Measurements from ENCODE around the gene MBD6.
A peak's percentile ranks its signal among the peaks of the same experiment; 100 is the strongest.
"Not testable (repeated sequence)": the region's sequence is repeated elsewhere in the genome, so short reads cannot be mapped to it uniquely, and the experiment has no call there.

Gene MBD6

GRCh38 chr12:57516617-57517153, 5.9 kb upstream of the MBD6 start:
- Histone ChIP-seq H3K27ac (replicated peaks) (no peak overlapping the region), H3K27me3 (ENCODE audit: insufficient read depth, poor library complexity, severe bottlenecking) (no peaks in the 10 kb centered on the region), H3K4me3 (replicated peaks; ENCODE audit: insufficient read depth, low read length) (no peak overlapping the region)
- TF ChIP-seq POLR2AphosphoS5 (IDR thresholded peaks at IDR 0.05; ENCODE audit: low read depth) (no peak; the same call in 1 of the 2 replicates), SPI1 (IDR thresholded peaks at IDR 0.05; ENCODE audit: borderline replicate concordance, low read depth) (no peak), REST (IDR thresholded peaks at IDR 0.05; ENCODE audit: insufficient replicate concordance, low read depth) (no peak), CTCF (IDR thresholded peaks at IDR 0.05; ENCODE audit: insufficient read depth, low read length) (no peak), GABPA (IDR thresholded peaks at IDR 0.05; ENCODE audit: low read depth) (no peak)
- no peak for DNase-seq (ENCODE audit: low read depth in 1 of 2, low spot score in 1 of 2)

GRCh38 chr12:57517187-57517586, 5.4 kb upstream of the MBD6 start:
- no peak for DNase-seq (ENCODE audit: low read depth in 1 of 2, low spot score in 1 of 2)
- Histone ChIP-seq H3K4me3 (replicated peaks; ENCODE audit: insufficient read depth, low read length) (no peak overlapping the region), H3K27me3 (ENCODE audit: insufficient read depth, poor library complexity, severe bottlenecking) (no peaks in the 10 kb centered on the region), H3K27ac (replicated peaks) (no peak overlapping the region)
- TF ChIP-seq CTCF (IDR thresholded peaks at IDR 0.05; ENCODE audit: insufficient read depth, low read length) (no peak), GABPA (IDR thresholded peaks at IDR 0.05; ENCODE audit: low read depth) (no peak), SPI1 (IDR thresholded peaks at IDR 0.05; ENCODE audit: borderline replicate concordance, low read depth) (no peak), REST (IDR thresholded peaks at IDR 0.05; ENCODE audit: insufficient replicate concordance, low read depth) (no peak), POLR2AphosphoS5 (IDR thresholded peaks at IDR 0.05; ENCODE audit: low read depth) (no peak)

- DNase-seq (ENCODE audit: low read depth in 1 of 2, low spot score in 1 of 2); H3K27ac ChIP-seq (replicated peaks); H3K27me3 ChIP-seq (ENCODE audit: insufficient read depth, poor library complexity, severe bottlenecking); H3K4me3 ChIP-seq (replicated peaks; ENCODE audit: insufficient read depth, low read length): not testable (repeated sequence)
These were observed 4.9 kb upstream of the MBD6 start for GRCh38 chr12:57517718-57518117.

GRCh38 chr12:57518176-57518919, 4.3 kb upstream of the MBD6 start:
- DNase-seq (ENCODE audit: low read depth in 1 of 2, low spot score in 1 of 2): no peak
- H3K4me3 ChIP-seq (replicated peaks; ENCODE audit: insufficient read depth, low read length): peak overlapping the region; percentile 90
- H3K27me3 ChIP-seq (ENCODE audit: insufficient read depth, poor library complexity, severe bottlenecking): no peaks in the 10 kb centered on the region
- peak overlapping the region; percentile 18; the same call in 1 of the 2 replicates for H3K27ac ChIP-seq (replicated peaks)
- TF ChIP-seq REST (IDR thresholded peaks at IDR 0.05; ENCODE audit: insufficient replicate concordance, low read depth) (no peak), CTCF (IDR thresholded peaks at IDR 0.05; ENCODE audit: insufficient read depth, low read length) (no peak), GABPA (IDR thresholded peaks at IDR 0.05; ENCODE audit: low read depth) (no peak), POLR2AphosphoS5 (IDR thresholded peaks at IDR 0.05; ENCODE audit: low read depth) (no peak; the same call in none of the 2 replicates), SPI1 (IDR thresholded peaks at IDR 0.05; ENCODE audit: borderline replicate concordance, low read depth) (no peak)

All from HL-60 (cell line).